HG03571 (cell line): ENCODE results near the gene RPS6KL1.

ENCODE experiments used
- ATAC-seq: cut with Tn5 transposase; IDR thresholded peaks from one replicate; pipeline ENCODE4 v1.9.1; 2021; ENCODE audit not compliant: unreplicated experiment

Gene RPS6KL1

GRCh38 chr14:74912801-74913200, 10.3 kb downstream of the RPS6KL1 start:
- ATAC-seq: no peak

- ATAC-seq: no peak
Observed at GRCh38 chr14:74912111-74912510, 10.9 kb downstream of the RPS6KL1 start.

GRCh38 chr14:74911704-74912103, 11.4 kb downstream of the RPS6KL1 start:
- ATAC-seq: no peak

- no peak for ATAC-seq
Observed at GRCh38 chr14:74911221-74911620, 11.8 kb downstream of the RPS6KL1 start.

- ATAC-seq: no peak
Observed at GRCh38 chr14:74910556-74910955, 12.5 kb downstream of the RPS6KL1 start.

- ATAC-seq: no peak
Observed at GRCh38 chr14:74909911-74910310, 13.1 kb downstream of the RPS6KL1 start.

GRCh38 chr14:74909501-74909900, 13.6 kb downstream of the RPS6KL1 start:
- no peak for ATAC-seq

GRCh38 chr14:74908861-74909341, 14.2 kb downstream of the RPS6KL1 start:
- ATAC-seq: no peak

GRCh38 chr14:74907744-74908143, 15.3 kb downstream of the RPS6KL1 start:
- no peak for ATAC-seq

GRCh38 chr14:74906925-74907521, 16.0 kb downstream of the RPS6KL1 start:
- no peak for ATAC-seq

GRCh38 chr14:74905595-74906142, 17.4 kb downstream of the RPS6KL1 start:
- no peak for ATAC-seq

GRCh38 chr14:74904635-74905503, 18.2 kb downstream of the RPS6KL1 start:
- no peak for ATAC-seq

- ATAC-seq: no peak
Observed at GRCh38 chr14:74902941-74903705, 19.9 kb downstream of the RPS6KL1 start.

GRCh38 chr14:74898694-74899093, 24.4 kb downstream of the RPS6KL1 start:
- ATAC-seq: no peak

- no peak for ATAC-seq
Observed at GRCh38 chr14:74898083-74898482, 25.0 kb downstream of the RPS6KL1 start.

- ATAC-seq: no peak
Observed at GRCh38 chr14:74897642-74898041, 25.4 kb downstream of the RPS6KL1 start.

GRCh38 chr14:74896400-74896799, 26.7 kb downstream of the RPS6KL1 start:
- no peak for ATAC-seq

- peak; percentile 54 for ATAC-seq
Observed at GRCh38 chr14:74893614-74894091, 29.4 kb downstream of the RPS6KL1 start.

- no peak for ATAC-seq
Observed at GRCh38 chr14:74892745-74893144, 30.3 kb downstream of the RPS6KL1 start.

- ATAC-seq: no peak
Observed at GRCh38 chr14:74891870-74892269, 31.2 kb downstream of the RPS6KL1 start.

- no peak for ATAC-seq
Observed at GRCh38 chr14:74890262-74890661, 32.8 kb downstream of the RPS6KL1 start.
